ENCODE results near the gene LRRFIP2.
"Not testable (repeated sequence)": the region's sequence is repeated elsewhere in the genome, so short reads cannot be mapped to it uniquely, and the experiment has no call there.

- TF ChIP-seq FOXM1 (IDR thresholded peaks at IDR 0.05; ENCODE audit: borderline replicate concordance); LEF1 (IDR thresholded peaks at IDR 0.05; ENCODE audit: borderline replicate concordance); SP1 (IDR thresholded peaks at IDR 0.05); FOXA1 (IDR thresholded peaks at IDR 0.05); NFRKB (IDR thresholded peaks at IDR 0.05); BHLHE40 (IDR thresholded peaks at IDR 0.05; ENCODE audit: borderline replicate concordance); ELF4 (IDR thresholded peaks at IDR 0.05); FOXK2 (IDR thresholded peaks at IDR 0.05); SUZ12 (IDR thresholded peaks at IDR 0.05); HDGF (IDR thresholded peaks at IDR 0.05; ENCODE audit: borderline replicate concordance): not testable (repeated sequence)
These were observed 33.6 kb upstream of the LRRFIP2 start for GRCh38 chr3:37208008-37208407.
